Measurements from ENCODE around the gene BRIX1. TPM values are rescaled to one million over a fixed set of nuclear protein-coding genes. Genes with fewer than 3 reads are reported as not detected.
A peak's percentile ranks its signal among the peaks of the same experiment; 100 is the strongest.
"Not testable (repeated sequence)": the region's sequence is repeated elsewhere in the genome, so short reads cannot be mapped to it uniquely, and the experiment has no call there.

The BRIX1 gene
- total and polyA plus RNA-seq, 9 donors = 29.8 to 39.8 (median 33.1) TPM

DNA sequence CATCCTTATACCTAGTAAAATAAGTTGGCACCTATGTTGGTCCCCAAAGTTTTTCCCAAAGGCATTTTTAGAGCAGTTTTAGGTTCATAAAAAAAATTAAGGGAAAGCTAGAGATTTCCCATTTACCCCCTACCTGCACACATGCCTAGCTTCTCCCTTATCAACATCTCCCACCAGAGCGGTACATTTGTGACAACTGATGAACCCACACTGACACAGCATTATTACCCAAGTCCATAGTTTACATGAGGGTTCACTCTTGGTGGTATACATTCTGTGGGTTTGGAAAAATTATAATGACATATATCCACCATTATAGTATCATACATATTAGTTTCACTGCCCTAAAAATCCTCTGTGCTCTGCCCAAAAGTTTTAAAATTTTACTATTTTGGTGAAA, 12.3 kb upstream of the BRIX1 start:
- H3K4me1 ChIP-seq (ENCODE audit: control insufficient read depth, insufficient read depth, low read length) = no peaks in the 10 kb centered on the region
- no peak overlapping the region for H3K4me3 ChIP-seq (ENCODE audit: low read length)
- no CpG with 5 or more reads among the region's 1 CpG for WGBS (ENCODE audit: insufficient coverage)
- peaks cover 12% of the 10 kb centered on the region for H3K36me3 ChIP-seq (ENCODE audit: control insufficient read depth, insufficient read depth, low read length)
- H3K27ac ChIP-seq (ENCODE audit: low read length) = no peak overlapping the region
- H3K9me3 ChIP-seq (replicated peaks; ENCODE audit: control insufficient read depth, low read depth, low read length) = no peaks in the 10 kb centered on the region
- DNase-seq = no peak
- no peaks in the 10 kb centered on the region for H3K27me3 ChIP-seq (ENCODE audit: control insufficient read depth, insufficient read depth, low read length)

DNA sequence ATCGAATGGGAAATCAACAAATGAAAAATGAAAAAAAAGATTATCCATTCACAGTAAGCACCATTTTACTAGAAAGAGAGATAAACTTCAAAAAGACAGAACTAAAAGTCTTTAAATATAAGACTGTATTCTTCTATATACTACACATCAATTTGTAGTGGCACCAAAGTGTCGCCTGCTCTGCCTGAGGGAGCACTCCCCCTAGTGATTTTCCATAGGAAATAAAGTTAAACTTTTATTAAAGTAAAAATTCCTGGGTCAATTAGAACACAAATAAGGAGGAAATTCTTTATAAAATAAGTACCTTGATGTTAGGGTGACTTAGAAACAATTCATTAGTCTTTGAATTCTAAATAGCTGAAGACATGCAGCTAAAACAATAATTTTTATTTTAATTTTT, 9.9 kb upstream of the BRIX1 start:
- DNase-seq = no peak
- H3K4me3 ChIP-seq (ENCODE audit: low read length) = no peak overlapping the region
- peaks cover 20% of the 10 kb centered on the region for H3K36me3 ChIP-seq (ENCODE audit: control insufficient read depth, insufficient read depth, low read length)
- no peaks in the 10 kb centered on the region for H3K4me1 ChIP-seq (ENCODE audit: control insufficient read depth, insufficient read depth, low read length)
- H3K9me3 ChIP-seq (replicated peaks; ENCODE audit: control insufficient read depth, low read depth, low read length) = no peaks in the 10 kb centered on the region
- no CpG with 5 or more reads among the region's 2 CpGs for WGBS (ENCODE audit: insufficient coverage)
- no peaks in the 10 kb centered on the region for H3K27me3 ChIP-seq (ENCODE audit: control insufficient read depth, insufficient read depth, low read length)
- no peak overlapping the region for H3K27ac ChIP-seq (ENCODE audit: low read length)

DNA sequence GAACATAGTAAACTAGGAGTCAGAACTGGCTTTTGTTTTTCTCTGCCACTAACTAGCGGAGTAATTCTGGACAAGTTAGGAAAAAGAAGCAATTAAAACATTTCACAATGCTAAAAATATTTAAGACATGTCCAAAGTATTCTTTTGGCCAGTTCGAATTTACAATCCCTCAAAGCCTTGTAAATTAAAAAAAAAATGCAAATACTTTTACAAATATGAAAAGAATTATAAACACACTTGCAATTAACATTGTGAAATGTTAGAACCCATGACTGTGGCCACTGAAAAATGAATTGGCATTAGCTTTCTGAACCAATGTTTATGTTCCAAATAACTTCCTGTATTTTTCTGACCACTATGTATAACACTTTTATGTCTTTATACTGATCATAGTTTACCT, 2.4 kb upstream of the BRIX1 start:
- no peaks in the 10 kb centered on the region for H3K27me3 ChIP-seq (ENCODE audit: control insufficient read depth, insufficient read depth, low read length)
- peaks cover 7% of the 10 kb centered on the region for H3K4me1 ChIP-seq (ENCODE audit: control insufficient read depth, insufficient read depth, low read length)
- no peaks in the 10 kb centered on the region for H3K9me3 ChIP-seq (replicated peaks; ENCODE audit: control insufficient read depth, low read depth, low read length)
- no peak overlapping the region for H3K4me3 ChIP-seq (ENCODE audit: low read length)
- no CpG with 5 or more reads among the region's 2 CpGs for WGBS (ENCODE audit: insufficient coverage)
- DNase-seq = no peak
- H3K27ac ChIP-seq (ENCODE audit: low read length) = no peak overlapping the region
- H3K36me3 ChIP-seq (ENCODE audit: control insufficient read depth, insufficient read depth, low read length) = peaks cover 22% of the 10 kb centered on the region

DNA sequence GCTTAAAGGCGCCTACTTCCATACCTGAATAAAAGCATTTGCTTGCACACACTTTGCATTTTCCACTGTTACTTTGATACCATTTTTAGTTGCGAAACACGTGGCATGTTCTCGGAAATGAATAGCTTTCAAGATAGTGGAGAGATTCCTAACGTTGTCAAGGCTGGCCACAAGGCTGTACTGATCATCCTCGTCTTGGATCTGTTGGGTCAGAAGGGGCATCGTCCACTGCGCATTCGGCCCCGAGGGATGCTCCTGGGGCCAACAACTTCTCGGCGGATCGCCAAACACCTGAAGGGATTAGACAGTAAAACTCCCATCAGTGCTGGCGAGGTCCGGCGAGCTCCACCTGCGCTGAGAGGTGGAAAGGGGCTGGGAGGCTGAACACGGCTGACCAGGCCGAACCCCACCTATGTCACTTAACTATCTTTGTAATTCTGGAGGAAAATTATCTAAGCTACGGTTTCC, 806 bp upstream of the BRIX1 start:
- H3K27me3 ChIP-seq (ENCODE audit: control insufficient read depth, insufficient read depth, low read length) = no peaks in the 10 kb centered on the region
- H3K9me3 ChIP-seq (replicated peaks; ENCODE audit: control insufficient read depth, low read depth, low read length) = no peaks in the 10 kb centered on the region
- H3K4me1 ChIP-seq (ENCODE audit: control insufficient read depth, insufficient read depth, low read length) = peaks cover 7% of the 10 kb centered on the region
- peak overlapping the region; percentile 93 for H3K27ac ChIP-seq (ENCODE audit: low read length)
- peak overlapping the region; percentile 91 for H3K4me3 ChIP-seq (ENCODE audit: low read length)
- H3K36me3 ChIP-seq (ENCODE audit: control insufficient read depth, insufficient read depth, low read length) = peaks cover 21% of the 10 kb centered on the region
- DNase-seq = no peak
- 1% methylated on average over 15 of the region's 20 CpGs for WGBS (ENCODE audit: insufficient coverage)

DNA sequence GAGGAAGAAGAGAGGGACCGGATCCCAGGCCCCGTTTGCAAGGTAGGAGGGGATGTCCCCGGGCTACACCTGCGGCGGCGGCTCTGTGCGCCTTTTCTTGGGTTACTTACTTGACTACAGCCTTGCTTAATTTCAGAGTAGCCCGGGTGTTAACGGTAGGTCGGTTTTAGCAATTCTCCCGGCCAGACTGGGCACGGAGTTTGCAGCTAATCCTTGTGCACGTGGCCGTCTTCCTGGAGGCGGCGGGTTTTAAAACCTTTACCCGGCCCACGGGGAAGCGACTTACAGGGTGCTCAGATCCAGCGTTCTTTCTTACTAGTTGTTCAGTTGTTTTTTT, 313 bp downstream of the BRIX1 start:
- peaks cover 11% of the 10 kb centered on the region for H3K36me3 ChIP-seq (ENCODE audit: control insufficient read depth, insufficient read depth, low read length)
- WGBS (ENCODE audit: insufficient coverage) = 0% methylated on average over 16 of the region's 20 CpGs
- no peak for DNase-seq

DNA sequence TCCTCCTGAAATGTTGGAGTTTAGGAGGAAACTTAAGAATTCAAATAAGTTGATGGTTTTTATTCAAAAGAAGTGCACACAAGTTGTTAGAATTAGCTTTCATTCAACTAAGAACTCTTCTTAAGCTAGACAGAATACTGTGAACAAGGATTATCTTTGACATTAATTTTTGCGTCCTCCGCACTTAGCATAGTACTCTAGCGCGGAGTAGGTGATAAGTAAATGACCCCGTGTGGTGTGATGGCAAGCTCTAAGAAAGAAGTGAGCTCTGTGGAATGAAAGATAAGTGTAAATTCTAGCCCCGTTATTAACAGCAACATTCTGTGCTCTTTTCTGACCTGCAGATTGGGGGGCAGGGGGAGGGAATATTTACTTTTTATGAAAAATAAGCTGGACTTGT, 1.0 kb downstream of the BRIX1 start:
- Histone ChIP-seq H3K27ac (ENCODE audit: low read length) (no peak overlapping the region), H3K4me3 (ENCODE audit: low read length) (peak overlapping the region; percentile 91), H3K27me3 (ENCODE audit: control insufficient read depth, insufficient read depth, low read length) (no peaks in the 10 kb centered on the region), H3K4me1 (ENCODE audit: control insufficient read depth, insufficient read depth, low read length) (peaks cover 7% of the 10 kb centered on the region), H3K9me3 (replicated peaks; ENCODE audit: control insufficient read depth, low read depth, low read length) (no peaks in the 10 kb centered on the region), H3K36me3 (ENCODE audit: control insufficient read depth, insufficient read depth, low read length) (peaks cover 5% of the 10 kb centered on the region)
- no peak for DNase-seq
- no CpG with 5 or more reads among the region's 6 CpGs for WGBS (ENCODE audit: insufficient coverage)

More for the DNA sequence above, 313 bp downstream of the BRIX1 start:
- H3K4me1 ChIP-seq (ENCODE audit: control insufficient read depth, insufficient read depth, low read length) = peaks cover 7% of the 10 kb centered on the region
- peak overlapping the region; percentile 91 for H3K4me3 ChIP-seq (ENCODE audit: low read length)
- no peaks in the 10 kb centered on the region for H3K27me3 ChIP-seq (ENCODE audit: control insufficient read depth, insufficient read depth, low read length)
- peak overlapping the region; percentile 93 for H3K27ac ChIP-seq (ENCODE audit: low read length)
- H3K9me3 ChIP-seq (replicated peaks; ENCODE audit: control insufficient read depth, low read depth, low read length) = no peaks in the 10 kb centered on the region

DNA sequence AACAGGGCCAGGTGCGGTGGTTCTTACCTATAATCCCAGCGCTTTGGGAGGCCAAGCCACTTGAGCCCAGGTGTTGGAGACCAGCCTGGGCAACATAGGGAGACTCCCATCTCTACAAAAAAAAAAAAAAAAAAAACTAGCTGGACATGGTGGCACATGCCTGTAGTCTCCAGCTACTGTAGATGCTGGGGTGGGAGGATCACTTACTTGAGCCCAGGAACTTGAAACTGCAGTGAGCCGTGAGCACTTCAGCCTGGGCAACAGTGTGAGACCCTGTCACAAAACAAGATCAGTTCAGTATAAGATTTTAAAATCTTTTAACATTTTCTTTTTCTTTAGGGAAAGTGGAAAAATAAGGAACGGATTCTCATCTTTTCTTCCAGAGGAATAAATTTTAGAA, 2.5 kb downstream of the BRIX1 start:
- Histone ChIP-seq H3K27me3 (ENCODE audit: control insufficient read depth, insufficient read depth, low read length) (no peaks in the 10 kb centered on the region), H3K36me3 (ENCODE audit: control insufficient read depth, insufficient read depth, low read length) (peaks cover 3% of the 10 kb centered on the region), H3K9me3 (replicated peaks; ENCODE audit: control insufficient read depth, low read depth, low read length) (no peaks in the 10 kb centered on the region), H3K27ac (ENCODE audit: low read length) (no peak overlapping the region), H3K4me1 (ENCODE audit: control insufficient read depth, insufficient read depth, low read length) (peaks cover 7% of the 10 kb centered on the region), H3K4me3 (ENCODE audit: low read length) (no peak overlapping the region)
- no CpG with 5 or more reads among the region's 4 CpGs for WGBS (ENCODE audit: insufficient coverage)
- DNase-seq = no peak

DNA sequence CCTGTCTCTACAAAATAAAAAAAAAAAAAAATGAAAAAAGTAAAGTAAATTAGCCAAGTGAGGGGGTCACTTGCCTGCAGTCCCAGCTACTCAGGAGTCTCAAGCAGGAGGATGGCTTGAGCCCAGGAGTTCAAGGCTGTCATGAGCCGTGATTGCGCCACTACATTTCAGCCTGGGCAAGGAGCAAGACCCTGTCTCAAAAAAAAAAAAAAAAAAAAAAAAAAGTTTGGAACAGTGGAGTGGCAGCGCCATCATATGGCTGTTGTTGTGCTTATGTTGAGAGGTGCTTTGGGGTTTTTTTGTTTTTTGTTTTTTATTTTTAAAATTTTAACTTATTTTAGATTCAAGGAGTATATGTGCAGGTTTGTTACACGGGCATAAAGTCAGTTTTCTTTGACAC, 3.6 kb downstream of the BRIX1 start:
- WGBS (ENCODE audit: insufficient coverage) = 93% methylated on average over 2 of the region's 4 CpGs

DNA sequence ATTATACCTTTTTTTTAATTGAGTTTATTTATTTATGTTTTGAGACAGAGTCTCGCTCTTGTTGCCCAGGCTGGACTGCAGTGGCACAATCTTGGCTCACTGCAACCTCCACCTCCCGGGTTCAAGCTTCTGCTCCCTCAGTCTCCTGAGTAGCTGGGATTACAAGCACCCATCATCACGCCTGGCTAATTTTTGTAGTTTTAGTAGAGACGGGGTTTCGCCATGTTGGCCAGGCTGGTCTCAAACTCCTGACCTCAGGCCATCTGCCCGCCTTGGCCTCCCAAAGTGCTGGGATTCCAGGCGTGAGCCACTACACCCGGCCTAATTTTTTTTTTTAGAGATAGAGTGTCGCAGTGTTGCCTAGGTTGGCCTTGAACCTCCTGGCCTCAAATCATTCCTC, 7.7 kb downstream of the BRIX1 start:
- 96% methylated on average over 8 of the region's 9 CpGs for WGBS (ENCODE audit: insufficient coverage)
- H3K27ac ChIP-seq (ENCODE audit: low read length); DNase-seq: not testable (repeated sequence)

More for the DNA sequence above, 3.6 kb downstream of the BRIX1 start:
- H3K27ac ChIP-seq (ENCODE audit: low read length) = no peak overlapping the region
- H3K4me3 ChIP-seq (ENCODE audit: low read length) = no peak overlapping the region
- no peak for DNase-seq
- no peaks in the 10 kb centered on the region for H3K27me3 ChIP-seq (ENCODE audit: control insufficient read depth, insufficient read depth, low read length)
- H3K4me1 ChIP-seq (ENCODE audit: control insufficient read depth, insufficient read depth, low read length) = peaks cover 5% of the 10 kb centered on the region
- H3K9me3 ChIP-seq (replicated peaks; ENCODE audit: control insufficient read depth, low read depth, low read length) = no peaks in the 10 kb centered on the region
- peaks cover 8% of the 10 kb centered on the region for H3K36me3 ChIP-seq (ENCODE audit: control insufficient read depth, insufficient read depth, low read length)

DNA sequence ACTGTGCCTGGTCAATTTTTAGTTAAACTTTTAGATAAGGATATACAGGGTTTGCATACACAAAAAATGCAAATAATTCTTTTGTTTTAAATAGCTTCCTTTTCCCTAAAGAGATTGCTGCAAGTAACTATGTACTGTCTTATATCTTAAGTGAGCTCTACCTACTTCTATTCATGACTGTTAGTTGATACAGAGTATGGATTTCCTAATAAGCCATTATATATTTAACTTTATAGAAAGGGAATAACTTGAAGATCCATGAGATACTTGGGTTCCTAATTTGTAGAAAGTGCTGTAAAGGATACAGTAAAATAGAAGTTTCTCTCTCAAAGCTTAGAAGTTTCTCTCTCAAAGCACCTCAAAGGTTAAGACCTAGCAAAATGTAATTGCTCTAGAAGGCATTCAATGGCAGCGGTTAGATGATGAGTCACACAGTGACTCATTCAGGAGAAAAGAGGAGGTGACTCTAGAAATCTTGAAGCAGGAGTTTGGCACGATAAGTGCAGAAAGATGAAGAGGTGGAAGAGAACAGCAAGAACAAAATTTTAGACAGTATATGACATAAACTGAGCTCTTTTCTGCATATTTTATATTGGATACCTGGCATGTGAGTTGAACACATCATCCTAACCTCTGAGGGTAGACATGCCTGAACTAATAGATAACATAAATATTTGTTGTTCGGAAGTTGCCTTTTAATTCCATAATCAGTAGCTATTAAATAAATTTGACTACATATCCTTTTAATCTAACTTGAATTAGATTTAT, 8.4 kb downstream of the BRIX1 start:
- WGBS (ENCODE audit: insufficient coverage) = 43% methylated on average over 1 of the region's 3 CpGs
- DNase-seq = no peak

More for the DNA sequence above, 7.7 kb downstream of the BRIX1 start:
- H3K4me1 ChIP-seq (ENCODE audit: control insufficient read depth, insufficient read depth, low read length); H3K27me3 ChIP-seq (ENCODE audit: control insufficient read depth, insufficient read depth, low read length); H3K9me3 ChIP-seq (replicated peaks; ENCODE audit: control insufficient read depth, low read depth, low read length); H3K36me3 ChIP-seq (ENCODE audit: control insufficient read depth, insufficient read depth, low read length); H3K4me3 ChIP-seq (ENCODE audit: low read length): not testable (repeated sequence)

DNA sequence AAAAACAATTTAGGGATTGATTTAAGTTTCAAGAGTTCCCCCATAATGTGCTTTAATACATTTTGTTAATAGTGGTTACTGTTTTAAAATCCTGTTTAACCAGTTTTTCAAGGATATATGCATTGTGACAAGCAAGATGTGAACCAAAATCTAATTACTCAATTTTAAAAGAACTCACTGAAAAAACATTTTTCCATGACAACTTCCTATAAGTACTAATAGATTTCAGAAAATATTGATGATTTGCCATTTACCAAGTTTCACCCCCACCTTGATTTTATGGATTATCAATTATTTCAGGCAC, 8.9 kb downstream of the BRIX1 start:
- Histone ChIP-seq H3K36me3 (ENCODE audit: control insufficient read depth, insufficient read depth, low read length) (peaks cover 8% of the 10 kb centered on the region), H3K9me3 (replicated peaks; ENCODE audit: control insufficient read depth, low read depth, low read length) (no peaks in the 10 kb centered on the region), H3K4me1 (ENCODE audit: control insufficient read depth, insufficient read depth, low read length) (no peaks in the 10 kb centered on the region), H3K27me3 (ENCODE audit: control insufficient read depth, insufficient read depth, low read length) (no peaks in the 10 kb centered on the region), H3K27ac (ENCODE audit: low read length) (no peak overlapping the region), H3K4me3 (ENCODE audit: low read length) (no peak overlapping the region)
- DNase-seq = no peak

More for the DNA sequence above, 8.4 kb downstream of the BRIX1 start:
- Histone ChIP-seq H3K4me1 (ENCODE audit: control insufficient read depth, insufficient read depth, low read length) (no peaks in the 10 kb centered on the region), H3K36me3 (ENCODE audit: control insufficient read depth, insufficient read depth, low read length) (peaks cover 8% of the 10 kb centered on the region), H3K4me3 (ENCODE audit: low read length) (no peak overlapping the region), H3K9me3 (replicated peaks; ENCODE audit: control insufficient read depth, low read depth, low read length) (no peaks in the 10 kb centered on the region), H3K27ac (ENCODE audit: low read length) (no peak overlapping the region), H3K27me3 (ENCODE audit: control insufficient read depth, insufficient read depth, low read length) (no peaks in the 10 kb centered on the region)

Data from muscle of leg (tissue), 11 donors.